ENCODE results near the gene GABRR1. TPM values are rescaled to one million over a fixed set of nuclear protein-coding genes. Genes with fewer than 3 reads are reported as not detected.
"Not testable (repeated sequence)": the region's sequence is repeated elsewhere in the genome, so short reads cannot be mapped to it uniquely, and the experiment has no call there.

Gene GABRR1
- 1 to 10 TPM; 1.2 to 1.6 (median 1.3) TPM for polyA plus RNA-seq (ENCODE audit: insufficient read length in 3 of 3)
- long read RNA-seq, donor 1, partial matches to known transcripts, result 0 of 2 reads
- long read RNA-seq, donor 1, other reads (novel, unspliced or antisense), result 0 of 2 reads
- long read RNA-seq, donor 2, partial matches to known transcripts, result 0 of 1 reads
- long read RNA-seq, donor 2, other reads (novel, unspliced or antisense), result 0 of 1 reads
- long read RNA-seq, donor 3, partial matches to known transcripts, result 0 of 2 reads
- long read RNA-seq, donor 3, other reads (novel, unspliced or antisense), result 0 of 2 reads
- long read RNA-seq, donor 4, result 0 reads
- long read RNA-seq, donor 5, partial matches to known transcripts, result 0 of 1 reads
- long read RNA-seq, donor 5, other reads (novel, unspliced or antisense), result 0 of 1 reads
- long read RNA-seq, donor 6, partial matches to known transcripts, result 0 of 2 reads
- long read RNA-seq, donor 6, other reads (novel, unspliced or antisense), result 0 of 2 reads
- long read RNA-seq, donor 7, result 0 reads
- long read RNA-seq, donor 8, partial matches to known transcripts, result 0 of 1 reads
- long read RNA-seq, donor 8, other reads (novel, unspliced or antisense), result 0 of 1 reads
- long read RNA-seq, donor 9, partial matches to known transcripts, result 0 of 1 reads
- long read RNA-seq, donor 9, other reads (novel, unspliced or antisense), result 0 of 1 reads
- long read RNA-seq, donor 10, result 0 reads
- long read RNA-seq, donor 11, result 0 reads
- long read RNA-seq, donor 12, partial matches to known transcripts, result 0 of 3 reads
- long read RNA-seq, donor 12, other reads (novel, unspliced or antisense), result 0 of 3 reads
- long read RNA-seq, donor 13, result 0 reads
- long read RNA-seq, donor 14, result 0 reads
- long read RNA-seq, donor 15, result 0 reads
- long read RNA-seq, donor 16, result 0 reads

GRCh38 chr6:89217299-89217910, at the start of gene GABRR1:
TSS of gene GABRR1 (minus strand) at chr6:89217358. CDS start at chr6:89217322, 36 bp downstream.
- peak; percentile 34 for DNase-seq

- no peak for DNase-seq
Observed at GRCh38 chr6:89264296-89264695, 47.1 kb upstream of the GABRR1 start.

- no peak for DNase-seq
Observed at GRCh38 chr6:89260832-89261231, 43.7 kb upstream of the GABRR1 start.

GRCh38 chr6:89260310-89260709, 43.2 kb upstream of the GABRR1 start:
- no peak for DNase-seq

GRCh38 chr6:89258912-89259311, 41.8 kb upstream of the GABRR1 start:
- no peak for DNase-seq

GRCh38 chr6:89257781-89258180, 40.6 kb upstream of the GABRR1 start:
- no peak for DNase-seq

GRCh38 chr6:89257346-89257745, 40.2 kb upstream of the GABRR1 start:
- no peak for DNase-seq

GRCh38 chr6:89255417-89255816, 38.3 kb upstream of the GABRR1 start:
- no peak for DNase-seq

- no peak for DNase-seq
Observed at GRCh38 chr6:89254569-89254968, 37.4 kb upstream of the GABRR1 start.

- DNase-seq, result no peak
Observed at GRCh38 chr6:89252907-89253306, 35.7 kb upstream of the GABRR1 start.

- DNase-seq, result no peak
Observed at GRCh38 chr6:89251976-89252375, 34.8 kb upstream of the GABRR1 start.

GRCh38 chr6:89251170-89251569, 34.0 kb upstream of the GABRR1 start:
- DNase-seq, result no peak

GRCh38 chr6:89250239-89250638, 33.1 kb upstream of the GABRR1 start:
- DNase-seq, result no peak

- DNase-seq, result no peak
Observed at GRCh38 chr6:89244241-89244985, 27.3 kb upstream of the GABRR1 start.

GRCh38 chr6:89243331-89243629, 26.1 kb upstream of the GABRR1 start:
- DNase-seq, result no peak

- peak; percentile 46 for DNase-seq
Observed at GRCh38 chr6:89242574-89243330, 25.6 kb upstream of the GABRR1 start.

GRCh38 chr6:89239338-89239737, 22.2 kb upstream of the GABRR1 start:
- DNase-seq, result no peak

GRCh38 chr6:89237158-89237557, 20.0 kb upstream of the GABRR1 start:
- DNase-seq, result no peak

- not testable (repeated sequence) for DNase-seq
Observed at GRCh38 chr6:89233605-89234004, 16.4 kb upstream of the GABRR1 start.

- DNase-seq, result no peak
Observed at GRCh38 chr6:89222712-89223039, 5.5 kb upstream of the GABRR1 start.

- DNase-seq, result no peak
Observed at GRCh38 chr6:89221971-89222711, 5.0 kb upstream of the GABRR1 start.
